Activated effector memory CD4-positive, alpha-beta T cell treated with anti-CD3 and anti-CD28 coated beads, Interleukin-2, amount 50 U/mL, for 16 hours (primary cell): ENCODE data around the gene DUSP9.

Experiments used
- DNase-seq: peaks from one replicate; pipeline ENCODE4 v3.0.0-alpha.2; 2020

The DUSP9 gene

DNA sequence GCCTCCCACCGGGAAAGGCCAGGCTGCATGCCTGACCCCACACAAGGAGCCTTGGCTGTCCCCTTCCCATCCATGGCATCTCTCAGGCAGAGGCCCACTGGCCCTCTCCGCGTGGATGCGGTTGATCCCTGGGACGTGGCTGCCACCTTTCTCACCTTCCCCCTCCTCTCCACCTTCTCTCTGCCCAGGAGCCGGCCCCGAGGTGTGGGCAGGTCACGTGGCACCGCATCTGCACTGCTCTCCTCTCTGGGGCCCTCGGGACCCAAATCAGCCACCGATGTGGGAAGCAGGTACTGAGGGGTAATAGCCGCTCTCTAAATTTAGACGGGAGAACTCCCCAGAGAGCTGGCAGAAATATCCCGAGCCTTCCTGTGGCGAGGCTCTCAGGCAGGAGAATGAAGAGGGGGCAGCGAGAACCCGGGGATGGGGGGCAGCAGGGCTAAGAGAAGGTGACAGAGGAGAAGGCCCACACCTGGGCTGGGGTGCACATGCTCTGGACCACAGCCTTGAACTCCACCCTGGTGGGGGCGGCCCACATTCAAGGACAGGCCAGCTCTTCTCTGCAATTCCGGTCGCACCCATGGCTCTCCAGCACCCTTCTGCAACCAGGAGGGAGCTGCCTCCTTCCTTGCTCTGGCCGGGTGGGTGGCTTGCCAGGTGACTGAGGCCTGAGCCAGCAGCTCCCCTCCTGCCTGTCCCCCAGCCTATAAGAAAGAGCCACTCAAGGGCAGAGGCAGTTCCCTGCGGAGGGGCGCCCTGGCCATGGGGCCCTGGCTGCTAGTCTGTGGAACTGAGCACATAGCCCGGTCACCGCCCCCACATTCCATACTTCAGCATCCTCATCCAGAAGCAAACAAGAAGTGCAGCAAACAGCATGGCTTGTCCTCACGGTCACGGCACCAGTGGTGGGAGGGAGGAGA is 9.6 kb upstream of the DUSP9 start:
- DNase-seq, result no peak

DNA sequence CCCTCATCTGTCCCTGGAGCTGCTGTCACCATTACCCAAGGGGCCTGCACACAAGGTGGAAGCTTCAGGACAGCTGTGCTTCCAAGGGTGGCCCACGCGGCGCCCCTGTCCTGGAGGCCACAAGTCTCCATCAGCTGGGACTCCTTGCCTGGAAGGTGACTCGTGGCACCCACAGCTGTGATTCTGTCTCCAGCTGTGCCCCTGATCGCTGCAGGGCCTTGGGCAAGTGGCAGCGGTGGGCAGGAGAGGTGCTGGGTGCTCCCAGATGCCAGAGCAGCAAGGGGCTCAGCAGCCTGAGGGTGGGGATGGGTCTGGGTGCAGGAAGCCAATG is 9.0 kb upstream of the DUSP9 start:
- DNase-seq, result no peak

DNA sequence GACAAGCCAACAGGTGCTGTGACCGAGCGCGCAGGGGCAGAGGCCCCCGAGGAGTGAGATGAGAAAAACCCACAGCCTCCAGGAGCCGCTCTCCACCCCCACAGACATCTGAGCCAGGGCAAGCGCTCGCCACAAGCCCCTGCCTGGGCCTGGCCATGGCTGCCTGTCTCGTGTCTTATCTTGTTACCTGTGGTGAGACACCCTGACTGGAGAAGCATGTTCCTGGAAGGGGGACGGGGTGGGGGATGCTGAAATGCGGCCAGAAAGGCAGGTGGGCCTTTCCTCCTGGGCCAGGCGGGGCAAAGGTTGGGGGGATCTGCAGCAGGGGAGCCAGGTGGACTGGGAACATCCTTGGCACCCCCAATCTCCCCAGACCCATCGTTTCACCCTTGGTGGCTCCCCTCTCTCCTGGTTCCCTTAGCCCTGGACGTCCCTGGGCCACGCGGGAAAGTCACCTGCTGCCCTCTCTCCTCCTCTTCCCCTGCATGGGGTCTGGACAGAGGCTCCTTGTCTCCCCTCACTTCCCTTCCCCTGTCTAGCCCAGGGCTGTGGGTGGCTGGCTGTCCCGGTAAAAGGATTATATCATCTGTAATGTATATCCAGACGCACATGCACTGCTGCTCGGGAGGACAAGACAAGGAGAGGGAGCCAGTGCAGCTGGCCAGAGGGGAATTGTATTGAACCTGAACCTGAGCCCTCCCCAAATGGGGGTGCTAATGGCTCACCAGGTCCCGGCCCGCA is 8.4 kb upstream of the DUSP9 start:
- no peak for DNase-seq

DNA sequence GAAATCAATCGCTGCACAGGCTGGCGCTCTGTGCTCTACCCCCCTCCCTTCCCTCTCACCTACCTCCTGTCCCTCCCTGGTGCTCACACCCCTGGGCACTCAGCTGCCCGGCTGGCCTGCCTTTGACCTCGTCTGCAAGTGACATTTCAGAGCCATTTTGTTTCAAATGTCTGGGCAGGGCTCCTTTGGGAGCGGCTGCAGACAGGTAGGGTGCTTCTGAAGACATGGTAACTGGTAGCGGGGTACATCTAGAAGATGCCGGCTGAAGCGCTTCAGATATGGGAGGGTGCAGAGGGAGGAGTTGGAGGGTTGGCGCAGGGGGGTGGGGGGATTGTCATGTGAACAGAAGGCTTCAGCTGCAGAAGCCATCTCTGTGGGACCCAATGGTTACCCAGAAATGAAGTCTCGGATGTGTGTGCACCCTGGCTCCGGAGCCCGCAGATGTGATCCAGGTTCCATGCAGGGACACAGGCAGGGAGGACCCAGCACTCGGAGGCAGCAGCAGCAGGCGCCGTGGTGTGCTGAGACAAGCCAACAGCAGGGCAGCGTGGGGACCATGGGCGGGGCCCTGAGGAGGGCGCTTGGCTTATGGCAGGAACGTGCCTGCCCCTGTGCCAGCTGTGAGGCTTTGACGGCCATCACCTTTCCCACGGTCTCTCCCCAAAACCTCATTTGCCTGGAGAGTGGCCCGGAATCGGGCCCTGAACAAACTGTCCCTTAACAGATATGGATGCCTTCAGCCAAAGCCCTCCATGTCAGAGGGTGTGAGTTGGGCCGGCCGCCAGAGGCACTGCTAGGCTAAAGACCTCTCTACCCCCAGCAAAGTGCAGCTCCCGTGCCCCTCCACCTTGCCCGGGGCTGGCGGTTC is 7.6 kb upstream of the DUSP9 start:
- no peak for DNase-seq

DNA sequence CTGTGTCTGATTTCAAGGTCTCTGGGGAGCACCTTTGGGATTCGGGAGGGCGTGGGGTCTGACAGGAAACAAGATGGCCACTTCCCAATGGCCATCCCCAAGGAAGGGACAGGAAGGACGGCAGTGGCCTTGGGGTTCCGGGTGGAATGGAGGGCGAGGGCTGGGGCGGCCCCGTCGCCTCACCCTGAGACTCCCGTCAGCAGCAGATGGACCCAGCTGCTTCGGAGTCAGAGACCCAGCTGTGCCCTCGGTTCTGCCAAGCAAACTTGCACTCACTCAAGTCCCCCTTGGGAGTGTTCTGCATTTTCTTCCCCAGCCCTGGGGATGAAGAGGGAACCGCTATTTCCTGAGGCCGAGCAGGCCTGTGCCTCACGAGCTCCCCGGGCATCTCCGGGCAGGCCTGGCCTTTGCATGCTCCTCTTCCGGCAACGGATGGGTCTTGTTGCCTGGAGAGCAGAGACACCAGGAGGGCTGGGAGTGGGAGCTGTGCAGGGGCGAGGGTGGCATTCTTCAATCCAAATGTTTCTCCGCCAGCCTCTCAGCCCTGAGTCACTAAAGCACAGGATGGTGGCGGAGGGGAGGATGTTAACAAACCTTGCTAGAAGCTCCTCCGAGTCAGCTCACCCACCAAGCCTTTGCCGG is 6.8 kb upstream of the DUSP9 start:
- no peak for DNase-seq

DNA sequence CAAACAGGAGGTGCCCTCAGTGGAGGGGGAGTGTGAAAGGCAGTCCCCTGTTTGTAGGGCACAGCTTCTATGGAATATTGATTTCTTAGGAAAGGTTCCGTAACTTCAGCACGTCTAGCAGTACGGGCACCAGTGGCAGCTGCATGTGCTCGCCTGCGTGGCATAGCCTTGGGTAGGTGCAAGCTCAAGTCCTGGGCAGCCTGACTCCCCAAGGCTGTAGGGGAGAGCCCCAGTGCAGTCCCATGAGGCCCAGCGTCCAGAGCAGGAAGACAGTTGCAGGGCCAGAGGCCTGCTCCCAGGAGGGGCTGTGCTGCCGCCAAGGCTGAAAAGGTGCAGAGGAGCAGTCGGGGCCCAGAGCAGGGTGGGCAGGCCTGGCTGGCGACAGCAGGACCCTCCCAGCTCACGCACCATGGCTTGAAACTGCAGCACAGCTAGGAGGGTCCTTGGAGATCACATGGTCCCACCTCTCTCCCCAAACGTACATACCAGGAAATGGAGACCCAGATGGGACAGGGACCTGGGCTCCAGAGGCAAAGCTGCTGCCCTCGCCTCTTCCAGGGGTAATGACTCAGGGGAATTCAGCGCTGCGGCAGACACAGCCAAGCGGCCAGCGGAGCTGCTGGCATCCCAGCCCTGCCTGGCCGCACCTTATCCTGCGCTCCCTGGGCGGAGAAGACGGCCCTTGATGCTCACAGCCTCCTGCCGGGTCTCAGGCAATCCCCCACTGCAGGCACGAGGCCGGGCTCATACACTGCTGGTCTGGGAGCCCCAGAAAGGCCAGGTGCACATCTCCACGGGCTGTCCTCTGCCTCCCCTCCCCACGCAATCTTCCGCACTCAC is 6.0 kb upstream of the DUSP9 start:
- no peak for DNase-seq

DNA sequence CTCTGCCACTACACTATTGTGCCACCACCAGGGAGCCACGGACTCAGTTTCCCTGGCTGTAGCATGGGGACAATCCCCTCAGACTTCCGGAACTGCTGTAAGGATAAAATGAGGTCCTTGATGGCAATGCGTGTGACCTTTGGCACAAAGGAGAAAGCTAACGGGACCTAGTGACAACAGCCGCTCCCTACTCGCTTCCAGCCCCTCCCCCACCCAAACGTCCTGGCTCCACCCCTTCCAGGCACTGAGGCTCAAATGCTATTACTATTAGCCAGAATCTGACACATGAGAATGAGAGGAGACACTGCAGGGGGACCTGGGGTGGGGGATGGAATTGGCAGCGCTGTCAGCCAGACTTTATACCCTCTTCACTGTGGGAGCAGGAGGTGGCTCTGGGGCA is 5.4 kb upstream of the DUSP9 start:
- no peak for DNase-seq

DNA sequence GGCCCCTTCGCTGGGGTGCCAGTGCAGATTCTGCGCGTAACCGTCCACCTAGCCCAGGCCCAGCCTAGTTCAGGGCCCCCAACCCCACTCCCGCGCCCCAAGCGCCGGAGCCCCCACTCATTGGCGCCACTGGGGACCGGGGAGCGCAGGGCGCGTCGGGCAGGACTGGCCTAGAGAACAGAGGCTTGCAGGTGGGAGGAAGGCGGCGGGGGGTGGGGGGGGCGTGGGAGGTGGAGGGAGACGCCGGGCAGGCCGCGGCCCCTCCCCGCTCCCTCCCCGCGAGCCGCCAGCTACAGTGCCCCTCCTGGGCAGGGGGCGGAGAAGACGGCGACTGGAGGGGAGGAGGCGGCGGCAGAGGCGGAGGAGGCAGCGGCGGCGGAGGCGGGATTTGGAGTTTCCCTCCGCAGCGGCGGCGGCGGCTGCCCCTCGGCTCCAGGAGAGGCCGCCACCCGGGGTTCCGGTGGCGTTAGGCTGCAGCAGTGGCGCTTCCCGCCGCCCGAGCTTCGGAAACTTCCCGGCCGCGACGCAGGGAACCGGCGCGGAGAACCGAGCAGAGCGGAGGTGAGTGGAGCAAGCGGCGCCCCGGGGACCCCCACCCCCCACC is 4.8 kb upstream of the DUSP9 start:
- no peak for DNase-seq

DNA sequence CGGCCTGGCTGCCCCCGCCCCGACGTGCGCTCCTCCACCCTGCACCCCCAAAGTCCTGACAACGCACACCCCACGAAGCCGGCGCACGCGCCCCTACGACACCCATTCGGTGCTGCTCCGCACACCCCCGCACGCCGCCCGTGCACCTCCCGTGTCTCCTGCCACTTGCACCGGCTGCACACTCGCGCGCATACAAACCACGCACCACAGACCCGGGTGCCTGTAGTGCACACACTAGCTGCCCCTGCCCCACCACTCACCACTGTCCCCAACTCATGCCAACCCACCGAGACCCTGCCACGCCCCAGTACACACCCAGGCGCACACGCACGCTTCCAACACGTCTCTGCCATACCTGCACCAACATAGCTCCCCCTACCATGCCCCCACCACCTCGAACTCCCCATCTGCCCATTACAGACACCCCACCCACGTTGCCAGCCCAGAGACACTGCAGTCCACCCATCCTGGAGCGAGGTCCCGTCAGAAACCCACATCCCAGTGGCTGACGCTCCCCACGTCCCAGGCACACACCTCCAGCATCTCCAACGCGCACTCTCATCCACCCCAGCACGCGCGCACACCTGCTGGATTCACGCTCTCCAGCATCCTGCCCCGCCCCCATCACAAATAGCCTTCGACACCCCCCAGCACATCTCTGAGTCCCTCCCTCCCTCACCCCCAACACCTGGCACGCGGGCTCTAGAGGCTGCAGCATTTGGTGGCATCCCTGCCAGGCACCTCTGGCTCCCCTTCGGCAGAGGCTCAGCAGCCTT is 4.2 kb upstream of the DUSP9 start:
- no peak for DNase-seq

DNA sequence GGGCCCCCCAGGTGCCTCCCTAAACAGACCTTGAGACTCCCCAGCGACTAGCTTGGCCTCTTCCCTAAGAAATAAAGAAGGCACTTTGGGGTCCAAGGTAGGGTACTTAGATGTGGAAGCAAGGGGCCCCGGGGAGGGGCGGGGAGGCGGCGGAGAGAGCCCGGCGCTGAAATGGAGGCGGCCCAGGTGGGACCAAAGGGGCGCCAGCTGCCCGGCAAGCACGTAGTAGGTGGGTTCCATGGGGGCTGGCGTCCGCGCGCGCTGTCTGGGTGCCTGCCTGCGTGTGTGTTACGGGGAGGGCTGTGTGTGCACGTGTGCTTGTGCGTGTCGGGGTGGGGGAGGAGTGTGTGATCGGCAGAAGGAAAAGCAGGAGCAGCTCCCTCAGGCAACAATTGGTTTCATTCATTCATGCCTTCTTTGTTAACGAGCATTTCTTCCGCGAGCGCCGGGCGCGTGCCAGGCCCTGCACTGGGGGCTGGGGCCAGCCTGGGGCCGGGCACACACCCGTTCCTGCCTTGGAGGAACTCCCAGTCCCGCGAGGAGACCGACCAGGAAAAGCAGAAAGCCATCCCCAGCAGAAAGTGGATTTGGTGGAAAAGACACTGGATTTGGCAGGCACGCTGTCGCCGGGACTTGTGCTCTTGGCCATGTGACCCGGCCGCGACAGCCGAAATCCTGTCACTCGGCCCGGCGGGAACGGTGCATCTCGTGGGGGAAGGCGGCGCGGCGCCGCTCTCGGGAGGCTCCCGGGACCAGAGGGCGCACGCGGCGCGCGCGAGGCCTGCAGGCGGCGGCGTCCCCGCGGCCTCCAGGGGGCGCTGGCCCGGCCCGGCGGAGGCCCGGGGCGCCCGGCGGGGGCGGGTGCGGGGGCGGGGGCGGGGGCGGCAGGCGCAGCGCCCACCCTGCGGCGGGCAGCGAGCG is 3.3 kb upstream of the DUSP9 start:
- DNase-seq, result peak; percentile 65

DNA sequence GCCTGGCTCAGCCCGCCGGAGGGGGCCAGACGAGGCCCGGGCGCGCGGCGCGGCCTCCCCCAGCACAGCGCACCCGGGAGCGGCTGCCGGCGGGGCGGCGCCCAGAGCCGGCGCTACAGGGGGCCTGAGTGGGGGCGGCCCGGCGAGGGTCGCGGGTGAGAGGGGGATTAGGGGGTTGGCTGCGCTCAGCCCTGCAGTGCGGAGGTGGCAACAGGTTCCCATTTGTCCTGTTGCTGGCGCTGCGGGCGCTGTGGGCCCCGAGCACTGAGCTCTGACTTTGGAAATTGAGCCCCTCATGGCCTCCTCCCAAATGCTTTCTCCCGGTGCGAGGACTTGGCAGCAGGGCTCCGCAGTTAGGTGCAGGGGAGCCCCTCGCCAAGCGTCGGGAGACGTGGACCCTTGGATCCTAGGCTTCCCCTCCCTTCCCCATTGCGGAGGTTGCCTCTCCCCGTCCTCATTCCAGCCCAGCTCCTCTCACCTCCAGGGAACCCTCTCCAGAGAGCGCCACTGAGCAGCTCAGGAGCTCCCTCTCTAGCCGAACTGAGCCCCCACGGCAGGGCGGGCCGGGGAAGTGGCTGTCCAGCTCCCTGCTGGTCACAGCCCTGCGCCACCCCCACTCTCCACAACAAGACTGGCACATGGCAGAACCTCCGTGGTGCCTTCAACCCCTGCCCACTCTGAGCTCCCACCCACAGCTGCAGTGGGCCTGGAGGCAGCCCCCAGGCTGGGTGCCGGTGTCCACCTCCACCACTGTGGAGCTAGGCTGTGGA is 2.5 kb upstream of the DUSP9 start:
- no peak for DNase-seq

DNA sequence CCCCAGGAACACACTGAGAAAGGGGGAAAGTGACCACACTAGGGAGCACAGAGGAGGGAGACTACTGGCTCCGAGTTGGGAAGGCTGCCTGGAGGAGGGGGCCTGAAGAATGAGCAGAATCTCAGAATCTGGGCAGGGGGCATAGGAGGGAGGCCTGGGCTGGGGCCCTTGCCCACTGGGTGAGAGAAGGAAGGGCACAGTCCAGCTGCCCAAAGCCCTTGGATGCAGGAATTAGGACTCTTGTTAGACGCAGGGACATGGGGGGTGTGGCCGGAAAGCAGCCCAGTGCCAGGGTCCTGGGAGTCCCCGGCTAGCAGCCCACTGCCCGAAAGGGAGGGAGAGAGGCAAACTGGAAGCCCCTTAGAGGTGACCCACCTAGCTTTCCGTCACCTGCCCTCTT is 1.9 kb upstream of the DUSP9 start:
- DNase-seq, result no peak

DNA sequence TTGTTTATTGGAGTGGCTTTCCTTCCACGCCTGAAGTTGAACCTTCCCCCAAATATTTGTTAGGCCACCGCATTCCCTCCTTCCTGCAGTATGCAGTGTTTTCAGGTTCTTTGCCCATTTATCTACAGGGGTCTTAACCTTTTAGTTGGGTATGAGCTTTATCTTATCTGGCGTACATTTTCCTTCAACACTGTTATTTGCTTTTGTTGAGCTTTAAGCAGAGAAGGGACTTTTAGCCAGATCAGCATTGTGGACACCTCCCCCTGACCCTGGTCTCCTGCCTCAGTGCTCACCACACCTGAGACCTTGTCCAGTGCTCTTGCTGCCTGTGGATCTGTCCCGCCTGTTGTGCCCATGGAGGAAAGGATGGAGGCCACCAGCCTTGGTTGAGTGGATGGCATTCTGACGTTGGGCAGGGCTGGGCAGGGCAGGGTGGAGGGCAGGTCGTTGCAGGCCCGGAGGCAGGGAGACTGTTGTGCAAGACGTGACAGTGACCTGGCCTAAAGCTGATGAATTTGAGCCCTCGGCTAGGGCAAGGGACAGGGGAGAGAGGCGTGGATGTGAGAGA is 998 bp upstream of the DUSP9 start:
- DNase-seq, result no peak

DNA sequence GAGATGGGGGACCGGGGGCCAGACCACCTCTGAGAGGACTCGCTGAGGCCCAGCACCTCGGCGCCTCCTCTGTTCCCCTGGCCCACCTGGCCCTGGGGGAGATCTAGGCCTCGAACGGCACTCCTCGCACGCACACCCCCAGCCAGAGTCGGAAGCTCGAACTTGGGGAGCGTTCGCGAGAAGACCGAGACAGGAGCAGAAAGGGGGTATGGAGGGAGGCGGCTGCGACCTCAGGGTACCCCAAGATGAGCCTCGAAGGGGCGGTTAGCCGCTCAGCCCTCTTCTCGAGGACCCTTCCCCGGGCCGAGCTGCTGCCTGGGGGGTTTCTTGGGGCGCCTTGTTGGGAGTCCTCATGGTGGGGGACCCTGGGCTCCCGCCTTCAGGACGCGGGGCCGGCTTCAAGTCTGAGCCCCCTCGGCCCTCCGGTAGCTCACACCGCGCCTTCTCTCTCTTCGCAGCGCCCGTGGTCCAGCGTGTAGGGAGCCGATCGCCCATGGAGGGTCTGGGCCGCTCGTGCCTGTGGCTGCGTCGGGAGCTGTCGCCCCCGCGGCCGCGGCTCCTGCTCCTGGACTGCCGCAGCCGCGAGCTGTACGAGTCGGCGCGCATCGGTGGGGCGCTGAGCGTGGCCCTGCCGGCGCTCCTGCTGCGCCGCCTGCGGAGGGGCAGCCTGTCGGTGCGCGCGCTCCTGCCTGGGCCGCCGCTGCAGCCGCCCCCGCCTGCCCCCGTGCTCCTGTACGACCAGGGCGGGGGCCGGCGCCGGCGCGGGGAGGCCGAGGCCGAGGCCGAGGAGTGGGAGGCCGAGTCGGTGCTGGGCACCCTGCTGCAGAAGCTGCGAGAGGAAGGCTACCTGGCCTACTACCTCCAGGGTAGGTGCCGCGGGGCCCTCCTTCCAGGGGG is 706 bp downstream of the DUSP9 start:
- DNase-seq, result peak; percentile 45

DNA sequence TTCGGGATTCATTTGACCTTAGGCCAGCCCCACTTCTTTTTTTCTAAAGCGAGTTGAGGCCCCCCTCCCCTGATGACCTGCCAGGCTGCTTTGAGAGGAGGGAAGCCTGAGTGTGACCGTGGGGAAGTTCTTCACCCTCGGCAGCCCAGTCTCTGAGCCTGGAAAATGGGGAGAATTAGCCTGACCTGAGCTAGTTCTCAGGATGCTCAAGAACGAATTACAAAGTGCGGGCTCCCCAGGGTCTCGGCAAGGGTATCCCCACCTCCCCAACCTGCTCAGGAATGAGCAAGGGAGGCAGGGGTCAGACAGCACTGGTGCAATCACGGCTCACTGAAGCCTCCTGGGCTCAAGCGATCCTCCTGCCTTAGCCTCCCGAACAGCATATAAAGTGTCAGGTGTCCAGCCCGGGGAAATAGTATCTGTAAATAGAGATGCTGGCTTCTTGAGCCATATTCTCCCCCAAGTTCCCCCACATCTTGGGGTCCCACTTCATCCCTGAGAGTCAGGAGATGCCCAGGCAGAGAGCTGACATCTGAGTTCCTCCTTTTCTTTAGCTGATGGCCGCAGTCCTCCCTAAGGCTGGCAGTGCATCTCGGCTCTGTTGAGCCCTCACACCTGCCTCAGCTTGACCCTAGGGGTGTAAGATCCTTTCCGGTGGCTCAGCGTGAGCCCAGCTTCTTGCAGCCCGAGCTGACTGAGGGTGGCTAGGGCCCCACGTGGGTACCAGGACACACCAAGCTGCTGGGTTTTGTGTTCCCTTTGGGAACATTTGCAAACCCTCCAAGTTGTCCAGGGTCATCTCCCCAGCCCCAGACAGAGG is 1.6 kb downstream of the DUSP9 start:
- DNase-seq, result peak; percentile 31

DNA sequence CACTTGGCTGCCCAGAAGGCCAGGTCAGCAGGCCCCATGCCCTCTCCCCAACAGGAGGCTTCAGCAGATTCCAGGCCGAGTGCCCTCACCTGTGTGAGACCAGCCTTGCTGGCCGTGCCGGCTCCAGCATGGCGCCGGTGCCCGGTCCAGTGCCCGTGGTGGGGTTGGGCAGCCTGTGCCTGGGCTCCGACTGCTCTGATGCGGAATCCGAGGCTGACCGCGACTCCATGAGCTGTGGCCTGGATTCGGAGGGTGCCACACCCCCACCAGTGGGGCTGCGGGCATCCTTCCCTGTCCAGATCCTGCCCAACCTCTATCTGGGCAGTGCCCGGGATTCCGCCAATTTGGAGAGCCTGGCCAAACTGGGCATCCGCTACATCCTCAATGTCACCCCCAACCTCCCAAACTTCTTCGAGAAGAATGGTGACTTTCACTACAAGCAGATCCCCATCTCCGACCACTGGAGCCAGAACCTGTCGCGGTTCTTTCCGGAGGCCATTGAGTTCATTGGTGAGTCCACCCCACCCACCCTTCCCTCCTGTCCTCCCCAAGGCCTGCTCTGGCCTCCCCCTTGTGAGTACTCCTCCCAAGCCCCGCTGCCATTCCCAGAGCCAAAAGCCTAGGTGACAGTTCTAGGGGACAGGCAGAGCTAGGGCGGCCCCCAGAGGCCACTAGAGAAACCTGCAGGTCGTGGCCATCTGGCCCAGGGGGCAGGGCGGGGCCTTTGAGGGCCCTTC is 2.3 kb downstream of the DUSP9 start:
- DNase-seq, result peak; percentile 78
